Urothelium cell line (cell line): ENCODE measurements around the gene CD38.

Experiments
- DNase-seq: peaks from one replicate; pipeline ENCODE4 v3.0.0; 2011; ENCODE audit warnings: low spot score, mixed read lengths
- FAIRE-seq: peaks from 2 replicates; lab custom pipeline; 2011; peaks lifted over from hg19 to GRCh38; lab: Jason Lieb, UNC

Gene CD38

DNA sequence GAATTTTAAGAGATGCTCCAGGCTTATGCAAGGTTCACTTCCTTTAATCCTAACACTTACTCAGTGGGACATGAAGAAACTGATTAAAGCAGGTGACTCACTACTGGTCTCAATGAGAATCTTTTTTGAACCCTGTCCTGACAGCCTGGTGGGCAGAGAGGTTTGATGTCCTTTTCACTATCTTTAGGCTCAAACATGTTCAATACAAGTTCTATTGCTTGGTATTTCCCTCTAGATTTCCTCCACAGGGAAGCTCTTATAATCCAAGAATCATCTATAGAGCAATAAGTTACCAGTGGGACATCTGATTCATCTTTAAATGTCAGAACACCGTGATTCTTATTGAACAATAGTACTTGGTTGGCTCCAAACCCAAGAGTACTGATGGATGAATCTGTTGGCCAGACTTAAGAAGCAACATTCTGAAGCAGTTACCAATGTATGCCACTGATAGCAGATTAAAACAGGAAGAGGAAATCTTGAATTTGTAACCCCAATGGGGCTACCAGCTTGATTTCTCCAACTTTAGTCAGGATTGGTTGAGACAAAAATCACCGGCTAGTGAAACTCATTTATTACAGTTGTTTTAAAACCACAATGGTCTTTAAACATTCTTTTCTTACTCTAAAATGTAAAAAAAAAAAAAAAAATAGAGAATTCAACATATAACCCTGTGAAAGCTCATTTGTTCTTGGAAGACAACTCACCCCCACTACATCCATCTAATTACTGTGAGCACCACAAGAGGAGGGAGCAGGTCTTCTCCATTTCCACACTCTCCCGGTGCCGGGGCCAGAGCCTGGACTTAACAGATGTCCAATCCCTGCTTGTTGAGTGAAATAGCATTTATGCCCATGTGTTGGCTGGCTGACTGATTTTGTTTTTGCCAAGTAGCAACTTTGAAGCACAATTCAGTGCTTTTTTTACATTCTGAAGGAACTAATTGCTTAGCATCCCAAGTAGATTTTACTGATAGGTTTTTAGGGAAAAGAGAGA lies 117.1 kb downstream of the CD38 start:
- no peak for DNase-seq

GRCh38 chr4:15897577-15897976 lies 119.4 kb downstream of the CD38 start:
- DNase-seq (no peak), FAIRE-seq (no peak)

More for the DNA sequence above, 117.1 kb downstream of the CD38 start:
- FAIRE-seq: no peak

- no peak for FAIRE-seq
- DNase-seq: no peak
These were observed 120.8 kb downstream of the CD38 start for GRCh38 chr4:15898902-15899301.

DNA sequence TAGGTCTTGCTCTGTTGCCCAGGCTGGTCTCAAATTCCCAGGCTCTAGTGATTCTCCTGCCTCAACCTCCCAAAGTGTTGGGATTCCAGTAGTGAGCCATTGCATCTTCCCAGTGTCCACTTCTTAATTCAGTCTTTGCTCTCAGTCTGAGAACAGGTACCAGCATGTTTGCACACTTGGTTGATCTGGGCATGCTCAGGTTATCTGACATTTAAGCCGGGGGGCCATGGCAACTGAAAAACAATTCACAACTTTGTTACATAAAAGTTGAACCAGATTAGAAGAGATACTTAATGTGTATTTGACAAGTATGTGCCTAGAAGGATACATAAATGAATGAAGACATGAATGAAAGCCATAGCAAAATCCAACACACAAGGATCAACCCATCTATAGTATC lies 121.4 kb downstream of the CD38 start:
- no peak for DNase-seq
- FAIRE-seq: no peak

GRCh38 chr4:15901007-15901406 lies 122.9 kb downstream of the CD38 start:
- FAIRE-seq (no peak), DNase-seq (no peak)

GRCh38 chr4:15901998-15902397 lies 123.9 kb downstream of the CD38 start:
- FAIRE-seq (no peak), DNase-seq (no peak)

GRCh38 chr4:15902746-15903145 lies 124.6 kb downstream of the CD38 start:
- FAIRE-seq (no peak), DNase-seq (no peak)
